Left lung (tissue), 10 donors: ENCODE results near the gene PHOX2B. TPM values are rescaled to one million over a fixed set of nuclear protein-coding genes. Genes with fewer than 3 reads are reported as not detected.

Experiments
- ATAC-seq: fragments of 200-7000 bp; cut with Tn5 transposase; one replicate; pipeline ENCODE4 v1.9.1; 2020; ENCODE audit warnings: moderate library complexity
- DNase-seq, 4 donors: peaks; one replicate each; pipeline ENCODE4 v3.0.0-alpha.2; 2013 to 2020
- H3K27ac ChIP-seq, 2 donors: fragments of 200-600 bp; sonication (generic) in 1 of 2; one replicate each; pipeline versions ENCODE4 v1.5.0 to v1.8.0; 2020 to 2021
- H3K27me3 ChIP-seq, 2 donors: fragments of 200-600 bp; sonication (generic) in 1 of 2; one replicate each; pipeline versions ENCODE4 v1.5.0 to v1.8.0; 2020 to 2021
- H3K36me3 ChIP-seq, 2 donors: fragments of 200-600 bp; sonication (generic) in 1 of 2; one replicate each; pipeline versions ENCODE4 v1.5.0 to v1.8.0; 2020 to 2021
- H3K4me1 ChIP-seq, 2 donors: fragments of 200-600 bp; one replicate each; pipeline ENCODE4 v1.8.0; 2021
- H3K4me3 ChIP-seq, 2 donors: fragments of 200-600 bp; sonication (generic) in 1 of 2; one replicate each; pipeline versions ENCODE4 v1.5.0 to v1.8.0; 2020 to 2021; ENCODE audit warnings: mild to moderate bottlenecking in 1 of 2
- H3K9me3 ChIP-seq, 2 donors: fragments of 200-600 bp; sonication (generic) in 1 of 2; one replicate each; pipeline versions ENCODE4 v1.5.0 to v1.8.0; 2020 to 2021
- intact Hi-C, 2 donors: fragments of 100-400 bp; cut with DNase I; formaldehyde crosslinking; loops; one replicate each; pipeline versions ENCODE4 v1.11.2 to v1.14.2; 2022
- polyA plus RNA-seq, 6 donors: library from polyadenylated mRNA; unstranded; fragments of 120-200 nt; gene quantifications; one replicate each; pipeline ENCODE4 v1.2.1, GENCODE V29; 2013; ENCODE audit not compliant: insufficient read length in 6 of 6
- total RNA-seq, 2 donors: library from RNA; stranded (reverse); fragmentation: NEBNext Ultra II Directional; extraction: Animal tissue kit (Norgen Biotek cat#: 25700); gene quantifications; one replicate each; pipeline ENCODE4 v1.2.1, GENCODE V29; 2021
- TF ChIP-seq, protein P1 (sequence below), 2 donors: fragments of 200-600 bp; sonication (generic) in 1 of 2; IDR thresholded peaks; one replicate each; pipeline versions ENCODE4 v1.5.0 to v1.8.0; 2021; ENCODE audit warnings: antibody characterized with exemption in 2 of 2
- donor health status: DM: no; HTN: yes; CAD: no.
- donor health status: DM: no; HTN: no; CAD: no.

Gene PHOX2B
- total and polyA plus RNA-seq, 8 donors, result 0.06 to 0.13 (median 0.06) TPM; not detected in 4

GRCh38 chr4:41701983-41702382 is 46.5 kb downstream of the PHOX2B start:
- H3K27ac ChIP-seq, result no peak overlapping the region
- H3K9me3 ChIP-seq, result no peaks in the 10 kb centered on the region
- no peaks in the 10 kb centered on the region for H3K4me1 ChIP-seq
- intact Hi-C loops, result no loop called here
- TF ChIP-seq, protein P1, sequence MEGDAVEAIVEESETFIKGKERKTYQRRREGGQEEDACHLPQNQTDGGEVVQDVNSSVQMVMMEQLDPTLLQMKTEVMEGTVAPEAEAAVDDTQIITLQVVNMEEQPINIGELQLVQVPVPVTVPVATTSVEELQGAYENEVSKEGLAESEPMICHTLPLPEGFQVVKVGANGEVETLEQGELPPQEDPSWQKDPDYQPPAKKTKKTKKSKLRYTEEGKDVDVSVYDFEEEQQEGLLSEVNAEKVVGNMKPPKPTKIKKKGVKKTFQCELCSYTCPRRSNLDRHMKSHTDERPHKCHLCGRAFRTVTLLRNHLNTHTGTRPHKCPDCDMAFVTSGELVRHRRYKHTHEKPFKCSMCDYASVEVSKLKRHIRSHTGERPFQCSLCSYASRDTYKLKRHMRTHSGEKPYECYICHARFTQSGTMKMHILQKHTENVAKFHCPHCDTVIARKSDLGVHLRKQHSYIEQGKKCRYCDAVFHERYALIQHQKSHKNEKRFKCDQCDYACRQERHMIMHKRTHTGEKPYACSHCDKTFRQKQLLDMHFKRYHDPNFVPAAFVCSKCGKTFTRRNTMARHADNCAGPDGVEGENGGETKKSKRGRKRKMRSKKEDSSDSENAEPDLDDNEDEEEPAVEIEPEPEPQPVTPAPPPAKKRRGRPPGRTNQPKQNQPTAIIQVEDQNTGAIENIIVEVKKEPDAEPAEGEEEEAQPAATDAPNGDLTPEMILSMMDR (IDR thresholded peaks at IDR 0.05), result no peak
- no peak overlapping the region for H3K4me3 ChIP-seq
- H3K27me3 ChIP-seq, result peaks cover 0 to 6% of the 10 kb centered on the region in 2 donors
- ATAC-seq (peak; percentile 25), DNase-seq (no peak)
- peaks cover 0 to 8% of the 10 kb centered on the region in 2 donors for H3K36me3 ChIP-seq

DNA sequence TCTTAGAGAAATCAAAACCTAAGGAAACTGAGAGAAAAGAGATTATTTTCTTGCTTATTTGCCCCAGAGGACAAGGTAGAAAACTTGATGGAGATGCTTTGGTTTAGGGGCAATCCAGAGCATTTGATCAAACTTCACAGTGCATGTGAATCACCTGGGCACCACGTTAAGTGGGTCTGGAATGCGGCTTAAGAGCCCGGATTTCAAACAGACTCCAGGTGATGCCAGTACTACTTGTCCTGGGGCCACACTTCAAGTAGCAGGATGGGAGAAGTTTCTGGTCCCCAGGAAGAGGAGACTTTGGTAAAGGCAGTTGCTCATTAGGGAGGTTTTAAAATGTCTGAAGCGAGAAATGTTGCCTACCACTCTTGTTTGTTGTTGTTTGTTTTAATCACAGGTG is 51.8 kb downstream of the PHOX2B start:
- Histone ChIP-seq H3K36me3 (peaks cover 0 to 10% of the 10 kb centered on the region in 2 donors), H3K9me3 (no peaks in the 10 kb centered on the region), H3K27ac (no peak overlapping the region), H3K4me3 (no peak overlapping the region), H3K27me3 (no peaks in the 10 kb centered on the region), H3K4me1 (no peaks in the 10 kb centered on the region)
- ATAC-seq, result peak; percentile 80
- TF ChIP-seq, protein P1 (IDR thresholded peaks at IDR 0.05), result no peak
- peak in 1 of 4 donors; percentile 43 for DNase-seq
- intact Hi-C loops, result no loop called here

DNA sequence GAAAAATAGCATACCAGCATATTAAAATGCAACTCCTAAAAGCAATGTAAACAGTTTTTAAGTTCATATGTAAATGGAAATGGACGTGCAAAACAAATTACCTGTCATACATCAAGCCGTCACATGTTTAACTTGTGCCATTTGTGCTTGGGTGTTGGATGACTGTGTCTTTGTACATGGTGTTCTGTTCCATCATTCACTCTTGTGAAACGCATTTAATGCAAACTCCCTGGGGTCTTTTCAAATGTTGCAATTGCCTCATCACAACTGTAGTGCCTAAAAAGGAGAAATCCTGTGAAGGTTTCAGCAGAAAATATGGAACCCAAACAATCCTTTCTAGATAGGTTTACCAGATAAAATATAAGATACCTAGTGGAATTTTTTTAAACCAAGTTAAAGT is 52.4 kb downstream of the PHOX2B start:
- DNase-seq (no peak), ATAC-seq (no peak)
- intact Hi-C loops, result no loop called here
- Histone ChIP-seq H3K27me3 (no peaks in the 10 kb centered on the region), H3K36me3 (peaks cover 0 to 16% of the 10 kb centered on the region in 2 donors), H3K4me3 (no peak overlapping the region), H3K4me1 (no peaks in the 10 kb centered on the region), H3K27ac (no peak overlapping the region), H3K9me3 (no peaks in the 10 kb centered on the region)
- TF ChIP-seq, protein P1 (IDR thresholded peaks at IDR 0.05), result no peak

Other genes with a start within 250 kb of the PHOX2B start
- 100 to 1,000 TPM; 169 to 183 TPM for gene LIMCH1, start 210.6 kb downstream of the PHOX2B start, total RNA-seq
- gene LIMCH1, start 210.6 kb downstream of the PHOX2B start, polyA plus RNA-seq, result 100 to 1,000 TPM in 4 of 6 donors, 10 to 100 TPM in 2; 90.6 to 116 (median 107) TPM
- gene TMEM33, start 186.7 kb upstream of the PHOX2B start, total RNA-seq, result 10 to 100 TPM; 70.9 to 87.7 TPM
- 10 to 100 TPM; 29.8 to 33.4 (median 31.2) TPM for gene TMEM33, start 186.7 kb upstream of the PHOX2B start, polyA plus RNA-seq
- gene DCAF4L1, start 233.0 kb upstream of the PHOX2B start, total RNA-seq, result under 1 TPM; 0.15 to 0.58 TPM
- gene DCAF4L1, start 233.0 kb upstream of the PHOX2B start, polyA plus RNA-seq, result under 1 TPM; 0.17 to 0.33 (median 0.23) TPM
- 10 to 100 TPM; 45.7 to 57.3 TPM for gene SLC30A9, start 241.8 kb upstream of the PHOX2B start, total RNA-seq
- 10 to 100 TPM; 71.0 to 90.8 (median 85.7) TPM for gene SLC30A9, start 241.8 kb upstream of the PHOX2B start, polyA plus RNA-seq